Measurements from ENCODE around the gene MPPED1. TPM values are rescaled to one million over a fixed set of nuclear protein-coding genes. Genes with fewer than 3 reads are reported as not detected.

Gene MPPED1
- total RNA-seq, 4 donors from 2014 or later = not detected

DNA sequence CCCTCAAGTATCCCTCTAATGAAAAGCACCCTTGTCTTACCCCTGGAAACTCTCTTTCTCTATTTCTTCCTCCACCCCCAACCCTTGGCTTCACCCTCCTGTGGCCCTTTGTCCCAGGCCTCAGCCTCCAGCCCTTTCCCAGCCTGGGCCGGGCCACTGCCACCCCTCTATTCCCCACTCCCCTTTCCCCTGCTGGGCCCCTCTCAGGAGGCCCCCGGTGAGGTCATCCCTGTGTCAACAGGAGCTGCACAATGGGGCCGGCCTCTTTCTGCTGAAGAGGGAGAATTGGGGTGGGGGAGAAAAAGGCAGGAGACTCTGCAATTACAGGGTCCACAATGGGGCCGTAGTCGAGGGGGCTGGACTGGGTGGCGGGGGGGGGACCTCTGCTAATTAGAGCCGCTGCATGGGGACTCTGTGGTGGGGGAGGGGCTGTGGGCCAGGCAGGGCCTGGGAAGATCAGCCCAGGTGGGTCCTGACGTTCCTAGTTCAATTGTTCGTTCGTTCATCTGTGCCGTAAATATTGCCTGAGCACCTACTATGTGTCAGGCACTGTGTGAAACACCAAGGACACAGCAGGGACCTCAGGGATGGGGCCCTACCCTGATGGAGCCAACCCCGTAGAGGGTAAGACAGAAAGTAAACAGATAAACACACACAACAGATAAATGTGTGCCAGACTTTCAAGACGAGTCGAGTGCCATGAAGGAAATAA lies 18.5 kb upstream of the MPPED1 start:
- TF ChIP-seq, protein P1, sequence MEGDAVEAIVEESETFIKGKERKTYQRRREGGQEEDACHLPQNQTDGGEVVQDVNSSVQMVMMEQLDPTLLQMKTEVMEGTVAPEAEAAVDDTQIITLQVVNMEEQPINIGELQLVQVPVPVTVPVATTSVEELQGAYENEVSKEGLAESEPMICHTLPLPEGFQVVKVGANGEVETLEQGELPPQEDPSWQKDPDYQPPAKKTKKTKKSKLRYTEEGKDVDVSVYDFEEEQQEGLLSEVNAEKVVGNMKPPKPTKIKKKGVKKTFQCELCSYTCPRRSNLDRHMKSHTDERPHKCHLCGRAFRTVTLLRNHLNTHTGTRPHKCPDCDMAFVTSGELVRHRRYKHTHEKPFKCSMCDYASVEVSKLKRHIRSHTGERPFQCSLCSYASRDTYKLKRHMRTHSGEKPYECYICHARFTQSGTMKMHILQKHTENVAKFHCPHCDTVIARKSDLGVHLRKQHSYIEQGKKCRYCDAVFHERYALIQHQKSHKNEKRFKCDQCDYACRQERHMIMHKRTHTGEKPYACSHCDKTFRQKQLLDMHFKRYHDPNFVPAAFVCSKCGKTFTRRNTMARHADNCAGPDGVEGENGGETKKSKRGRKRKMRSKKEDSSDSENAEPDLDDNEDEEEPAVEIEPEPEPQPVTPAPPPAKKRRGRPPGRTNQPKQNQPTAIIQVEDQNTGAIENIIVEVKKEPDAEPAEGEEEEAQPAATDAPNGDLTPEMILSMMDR (IDR thresholded peaks at IDR 0.05; ENCODE audit: low read depth) = no peak

DNA sequence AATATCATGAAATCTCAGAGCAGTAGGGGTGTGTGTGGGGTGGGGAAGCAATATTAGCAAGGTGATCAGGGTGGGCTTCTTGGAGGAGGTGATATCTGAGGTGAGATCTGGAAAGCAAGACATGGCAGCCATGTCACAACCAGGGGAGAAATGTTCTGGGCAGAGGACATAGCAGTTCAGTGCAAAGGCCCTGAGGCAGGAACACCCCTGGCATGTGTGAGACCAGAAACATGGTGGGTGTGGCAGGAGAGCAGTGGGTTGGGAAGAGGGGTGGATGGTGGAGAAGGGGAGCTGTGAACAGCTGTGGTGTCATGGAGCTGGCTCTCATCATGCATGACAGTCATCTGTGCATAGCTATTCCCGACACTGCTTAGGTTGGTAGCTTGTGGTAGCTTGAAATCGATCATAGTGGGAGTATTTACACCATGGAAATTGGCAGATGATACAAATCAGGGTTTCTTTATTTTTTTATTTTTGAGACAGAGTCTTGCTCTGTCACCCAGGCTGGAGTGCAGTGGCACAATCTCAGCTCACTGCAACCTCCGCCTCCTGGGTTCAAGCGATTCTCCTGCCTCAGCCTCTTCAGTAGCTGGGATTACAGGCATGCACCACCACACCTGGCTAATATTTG lies 17.9 kb upstream of the MPPED1 start:
- TF ChIP-seq, protein P1 (IDR thresholded peaks at IDR 0.05; ENCODE audit: low read depth) = no peak

DNA sequence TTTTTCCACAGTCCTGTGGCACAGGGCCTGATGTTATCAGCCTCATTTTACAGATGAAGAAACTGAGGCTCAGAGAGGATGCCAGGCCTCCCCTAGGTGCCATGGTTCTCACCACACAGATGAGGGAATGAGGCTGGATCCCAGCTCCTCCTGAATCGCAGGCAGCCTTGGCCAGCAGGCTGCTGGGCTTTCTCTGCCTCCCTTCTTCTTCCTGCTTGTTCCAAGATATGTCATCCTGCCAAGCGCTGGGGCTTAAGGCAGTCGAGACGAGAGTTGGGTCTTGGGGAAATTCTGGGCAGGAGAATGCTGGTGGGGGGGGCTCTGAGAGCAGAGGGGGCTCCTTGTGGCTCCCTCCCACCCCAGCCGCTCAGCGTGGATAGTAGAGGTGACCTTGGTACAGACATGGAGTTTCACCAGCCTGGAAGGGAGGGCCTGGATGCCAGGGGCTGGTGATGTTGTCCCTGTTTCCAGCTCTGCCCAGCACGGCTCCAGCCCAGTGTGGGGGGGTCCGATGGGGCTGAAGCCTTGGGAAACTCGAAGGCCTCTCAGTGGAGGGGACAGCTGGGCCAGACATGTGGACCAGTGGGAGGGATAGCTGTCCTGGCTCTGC lies 16.6 kb upstream of the MPPED1 start:
- TF ChIP-seq, protein P1 (IDR thresholded peaks at IDR 0.05; ENCODE audit: low read depth) = no peak

DNA sequence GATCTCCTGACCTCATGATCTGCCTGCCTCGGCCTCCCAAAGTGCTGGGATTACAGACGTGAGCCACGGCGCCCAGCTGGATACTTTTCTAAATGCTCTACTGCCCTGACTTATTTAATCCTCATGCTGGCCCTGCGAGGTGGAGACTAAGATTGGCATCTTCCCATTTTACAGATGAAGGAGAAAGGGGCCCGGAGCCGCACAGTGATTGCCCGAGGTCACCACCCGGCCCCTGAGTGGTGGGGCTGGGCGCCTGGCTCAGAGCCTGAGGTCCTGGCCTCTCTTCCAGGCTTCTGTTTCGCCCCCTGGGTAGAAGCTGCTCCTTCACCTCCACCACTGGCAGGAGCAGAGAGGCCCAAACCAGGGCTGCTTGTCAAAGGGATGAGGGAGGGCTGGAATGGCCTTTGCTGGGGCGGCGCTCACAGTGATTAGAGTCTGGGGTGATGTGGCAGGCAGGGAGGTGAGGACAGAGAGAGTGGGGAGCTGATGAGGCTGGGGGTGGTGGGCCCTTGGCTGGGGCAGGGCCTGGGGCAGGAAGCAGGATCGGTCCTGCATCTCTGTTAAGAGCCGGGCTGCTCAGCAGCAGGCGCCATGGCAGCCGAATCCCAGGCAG lies 15.4 kb upstream of the MPPED1 start:
- TF ChIP-seq, protein P1 (IDR thresholded peaks at IDR 0.05; ENCODE audit: low read depth) = no peak

DNA sequence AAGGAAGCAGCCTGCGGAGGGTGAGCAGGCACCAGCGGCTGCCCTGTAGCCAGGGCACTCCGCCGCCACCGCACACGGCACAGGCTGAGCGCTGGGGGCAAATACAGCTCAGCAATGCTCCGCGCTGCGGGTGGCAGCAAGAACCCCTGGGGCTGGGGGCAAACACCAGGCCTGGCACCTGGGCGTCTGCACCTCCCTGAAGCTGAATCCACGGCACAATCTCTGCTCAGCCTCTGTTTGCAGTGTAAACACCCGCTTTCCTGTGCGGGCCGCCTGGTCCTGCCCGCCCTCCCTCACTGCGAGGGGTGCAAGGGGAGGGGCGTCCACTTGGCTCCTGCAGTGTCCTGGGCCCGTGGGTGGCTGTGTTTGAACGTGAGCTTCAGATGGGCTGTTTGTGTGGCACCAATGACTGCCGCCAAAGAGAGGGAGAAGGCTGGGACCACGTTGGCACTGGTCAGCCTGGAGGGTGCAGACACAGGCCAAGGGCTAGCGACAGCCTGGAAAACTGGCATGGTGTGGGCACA lies 14.8 kb upstream of the MPPED1 start:
- TF ChIP-seq, protein P1 (IDR thresholded peaks at IDR 0.05; ENCODE audit: low read depth) = no peak

DNA sequence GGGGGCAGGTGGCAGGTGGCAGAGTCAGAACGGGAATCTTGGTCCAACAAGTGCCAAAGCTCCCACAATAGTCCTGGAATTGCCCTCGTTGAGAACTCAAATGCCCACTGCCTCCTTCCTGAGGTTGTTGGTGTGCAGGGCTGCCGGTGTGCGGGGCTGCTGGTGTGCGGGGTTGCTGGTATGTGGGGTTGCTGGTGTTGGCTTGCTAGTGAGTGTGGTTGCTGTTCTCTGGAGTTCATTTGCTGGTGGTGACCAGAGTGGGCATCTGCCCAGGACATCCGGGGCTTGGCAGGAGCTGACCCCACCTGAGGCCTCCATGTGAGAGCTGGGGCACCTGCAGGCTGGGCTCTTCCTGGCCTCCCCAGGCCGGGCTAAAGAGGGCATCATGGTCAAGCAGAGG lies 14.0 kb upstream of the MPPED1 start:
- TF ChIP-seq, protein P1 (IDR thresholded peaks at IDR 0.05; ENCODE audit: low read depth) = no peak

DNA sequence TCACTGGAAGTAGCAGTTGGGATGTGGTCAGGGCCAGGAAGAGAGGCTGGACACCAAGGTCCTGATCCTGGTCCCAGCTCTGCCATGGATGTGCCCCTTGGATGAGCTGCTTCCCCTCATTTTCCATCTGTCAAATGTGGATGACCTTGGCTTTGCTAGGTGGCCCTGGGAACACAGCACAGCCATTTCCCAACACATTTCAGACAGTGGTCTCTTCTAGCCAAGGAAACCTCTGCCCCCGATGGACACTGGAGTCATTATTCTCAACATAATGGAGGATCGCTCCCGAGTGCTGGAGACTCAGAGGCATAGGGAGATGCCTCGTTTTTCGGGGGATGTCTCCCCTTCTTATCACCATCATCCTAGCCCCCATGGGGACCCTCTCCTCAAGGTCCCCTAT lies 13.6 kb upstream of the MPPED1 start:
- TF ChIP-seq, protein P1 (IDR thresholded peaks at IDR 0.05; ENCODE audit: low read depth) = no peak
